WTC11 (cell line): ENCODE results near the gene WWOX. TPM values are rescaled to one million over a fixed set of nuclear protein-coding genes. Genes with fewer than 3 reads are reported as not detected.

Experiments used
- ATAC-seq: fragments of 200-7000 bp; cut with Tn5 transposase; 2 replicates; pipeline ENCODE4 v1.10.0; 2021; ENCODE audit warnings: mild to moderate bottlenecking, moderate library complexity
- CTCF ChIA-PET: fragments of 300-600 bp; sonication (Branson Sonifier 250); formaldehyde crosslinking; loops from one replicate; lab custom pipeline; 2021; ENCODE audit warnings: antibody characterized with exemption; lab: Charles Lee
- POLR2A ChIA-PET: fragments of 350-600 bp; sonication (Branson Sonifier 250); formaldehyde crosslinking; loops from one replicate; lab custom pipeline; 2021; ENCODE audit warnings: antibody characterized with exemption; lab: Charles Lee
- DNase-seq: peaks from one replicate; pipeline ENCODE4 v3.0.0; 2021; ENCODE audit warnings: low spot score
- H3K27ac Mint-ChIP-seq: 2 replicates; pipeline ENCODE4 v1.8.0; 2021; ENCODE audit warnings: mixed read lengths
- H3K27me3 Mint-ChIP-seq: 2 replicates; pipeline ENCODE4 v1.8.0; 2021; ENCODE audit warnings: low read depth, mild to moderate bottlenecking, moderate library complexity, mixed read lengths
- H3K36me3 Mint-ChIP-seq: 2 replicates; pipeline ENCODE4 v1.8.0; 2021; ENCODE audit warnings: mixed read lengths
- H3K4me1 Mint-ChIP-seq: 2 replicates; pipeline ENCODE4 v1.8.0; 2022; ENCODE audit warnings: mixed read lengths
- H3K4me3 Mint-ChIP-seq: 2 replicates; pipeline ENCODE4 v1.8.0; 2021; ENCODE audit warnings: mild to moderate bottlenecking, moderate library complexity, mixed read lengths
- H3K9me3 Mint-ChIP-seq: 2 replicates; pipeline ENCODE4 v1.8.0; 2021; ENCODE audit warnings: mixed read lengths
- AR ChIP-seq: fragments of 250-450 bp; sonication (Bioruptor Pico); IDR thresholded peaks from 2 replicates; pipeline ENCODE4 v1.9.0; 2021; ENCODE audit warnings: mild to moderate bottlenecking
- ATF2 ChIP-seq: sonication (generic); formaldehyde crosslinking; IDR thresholded peaks from 2 replicates; pipeline ENCODE4 v1.8.1; 2022; ENCODE audit warnings: low read depth, missing genetic modification reagents, borderline replicate concordance
- CDX4 ChIP-seq: fragments of 250-450 bp; sonication (Bioruptor Pico); IDR thresholded peaks from 2 replicates; pipeline ENCODE4 v1.9.0; 2021; ENCODE audit warnings: moderate library complexity, mild to moderate bottlenecking, inconsistent platforms, borderline replicate concordance
- CREB1 ChIP-seq: sonication (generic); formaldehyde crosslinking; IDR thresholded peaks from 2 replicates; pipeline ENCODE4 v1.8.0; 2023; ENCODE audit warnings: mild to moderate bottlenecking, missing genetic modification reagents
- E2F1 ChIP-seq: sonication (generic); formaldehyde crosslinking; IDR thresholded peaks from 2 replicates; pipeline ENCODE4 v1.8.0; 2022; ENCODE audit warnings: mild to moderate bottlenecking, missing genetic modification reagents
- FOXP4 ChIP-seq: sonication (generic); formaldehyde crosslinking; IDR thresholded peaks from 2 replicates; pipeline ENCODE4 v1.8.0; 2022; ENCODE audit warnings: mild to moderate bottlenecking, missing genetic modification reagents
- JUN ChIP-seq: sonication (generic); formaldehyde crosslinking; IDR thresholded peaks from 2 replicates; pipeline ENCODE4 v1.8.0; 2023; ENCODE audit warnings: mild to moderate bottlenecking, missing genetic modification reagents
- MYBL2 ChIP-seq: sonication (generic); formaldehyde crosslinking; IDR thresholded peaks from 2 replicates; pipeline ENCODE4 v1.8.1; 2023; ENCODE audit warnings: mild to moderate bottlenecking, moderate library complexity, missing genetic modification reagents
- NR2C2 ChIP-seq: sonication (generic); formaldehyde crosslinking; IDR thresholded peaks from 2 replicates; pipeline ENCODE4 v1.8.0; 2022; ENCODE audit warnings: mild to moderate bottlenecking, missing genetic modification reagents
- TCF7 ChIP-seq: sonication (generic); formaldehyde crosslinking; IDR thresholded peaks from 2 replicates; pipeline ENCODE4 v1.8.0; 2022; ENCODE audit warnings: mild to moderate bottlenecking, low read depth, missing genetic modification reagents, moderate library complexity
- ZNF121 ChIP-seq: sonication (generic); formaldehyde crosslinking; IDR thresholded peaks from 2 replicates; pipeline ENCODE4 v1.8.0; 2023; ENCODE audit warnings: missing genetic modification reagents
- ZNF317 ChIP-seq: sonication (generic); formaldehyde crosslinking; IDR thresholded peaks from 2 replicates; pipeline ENCODE4 v1.8.1; 2023; ENCODE audit warnings: low read depth, mild to moderate bottlenecking, moderate library complexity, missing genetic modification reagents, borderline replicate concordance
- ZNF396 ChIP-seq: fragments of 250-450 bp; sonication (Bioruptor Pico); IDR thresholded peaks from 2 replicates; pipeline ENCODE4 v1.8.0; 2021; ENCODE audit warnings: mild to moderate bottlenecking, moderate library complexity, borderline replicate concordance
- total RNA-seq: library from RNA; stranded (reverse); gene quantifications from 3 replicates; pipeline ENCODE4 v1.2.3, GENCODE V29; 2021
- TF ChIP-seq, protein P1 (sequence below): fragments of 200-600 bp; IDR thresholded peaks from 2 replicates; pipeline ENCODE4 v1.8.0; 2022; ENCODE audit warnings: antibody characterized with exemption

The WWOX gene
- total RNA-seq, 1 experiment from 2014 or later: 15.7 TPM

DNA sequence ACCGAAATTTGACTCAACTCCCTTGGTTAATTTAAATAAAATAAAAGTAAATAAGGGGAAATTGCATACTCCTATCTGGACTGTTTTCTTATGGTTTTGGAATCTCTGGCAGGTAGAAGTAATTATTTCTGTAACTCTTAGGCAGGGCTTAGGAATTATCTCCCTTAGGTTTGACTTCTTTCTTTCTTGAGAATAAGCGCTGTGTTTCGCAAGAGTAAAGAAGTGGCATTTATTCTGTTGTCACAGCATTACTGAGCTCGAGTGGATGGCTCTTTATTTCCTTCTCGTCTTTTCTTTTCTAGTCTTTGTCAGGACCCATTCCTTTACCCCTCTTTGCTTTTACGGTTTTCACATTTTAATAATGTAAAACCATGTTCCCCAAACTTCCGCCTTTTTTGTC, 633.2 kb downstream of the WWOX start:
- Mint-ChIP-seq H3K27me3 (no peaks in the 10 kb centered on the region), H3K9me3 (no peaks in the 10 kb centered on the region), H3K4me1 (no peaks in the 10 kb centered on the region), H3K36me3 (no peaks in the 10 kb centered on the region), H3K4me3 (no peak overlapping the region), H3K27ac (no peak overlapping the region)
- DNase-seq (no peak), ATAC-seq (no peak)
- ChIA-PET POLR2A (no interaction called here), CTCF (no interaction called here)
- no peak for TF ChIP-seq NR2C2 (CRISPR knock-in tag)
- no peak for TF ChIP-seq ZNF396 (CRISPR knock-in tag)
- TF ChIP-seq AR (CRISPR knock-in tag): no peak
- TF ChIP-seq, protein P1, sequence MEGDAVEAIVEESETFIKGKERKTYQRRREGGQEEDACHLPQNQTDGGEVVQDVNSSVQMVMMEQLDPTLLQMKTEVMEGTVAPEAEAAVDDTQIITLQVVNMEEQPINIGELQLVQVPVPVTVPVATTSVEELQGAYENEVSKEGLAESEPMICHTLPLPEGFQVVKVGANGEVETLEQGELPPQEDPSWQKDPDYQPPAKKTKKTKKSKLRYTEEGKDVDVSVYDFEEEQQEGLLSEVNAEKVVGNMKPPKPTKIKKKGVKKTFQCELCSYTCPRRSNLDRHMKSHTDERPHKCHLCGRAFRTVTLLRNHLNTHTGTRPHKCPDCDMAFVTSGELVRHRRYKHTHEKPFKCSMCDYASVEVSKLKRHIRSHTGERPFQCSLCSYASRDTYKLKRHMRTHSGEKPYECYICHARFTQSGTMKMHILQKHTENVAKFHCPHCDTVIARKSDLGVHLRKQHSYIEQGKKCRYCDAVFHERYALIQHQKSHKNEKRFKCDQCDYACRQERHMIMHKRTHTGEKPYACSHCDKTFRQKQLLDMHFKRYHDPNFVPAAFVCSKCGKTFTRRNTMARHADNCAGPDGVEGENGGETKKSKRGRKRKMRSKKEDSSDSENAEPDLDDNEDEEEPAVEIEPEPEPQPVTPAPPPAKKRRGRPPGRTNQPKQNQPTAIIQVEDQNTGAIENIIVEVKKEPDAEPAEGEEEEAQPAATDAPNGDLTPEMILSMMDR: no peak

DNA sequence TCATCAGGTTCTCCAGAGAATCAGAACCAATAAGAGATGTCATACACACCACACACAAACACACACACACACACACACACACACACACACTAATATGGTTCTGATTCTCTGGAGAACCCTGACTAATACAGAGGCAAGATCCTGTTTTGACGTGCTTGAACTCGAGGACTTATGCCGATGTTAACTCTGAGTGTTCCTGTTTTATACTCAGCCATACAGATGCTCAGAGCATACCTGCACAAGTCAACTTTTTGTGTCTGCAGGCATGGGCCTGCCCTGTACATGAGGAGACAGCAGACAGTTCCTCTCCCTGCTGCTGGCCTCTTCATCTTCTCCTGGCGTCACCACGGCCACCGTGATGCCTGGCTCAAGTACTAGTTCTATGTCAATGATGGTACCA, 635.9 kb downstream of the WWOX start:
- Mint-ChIP-seq H3K27me3 (no peaks in the 10 kb centered on the region), H3K4me3 (no peak overlapping the region), H3K9me3 (no peaks in the 10 kb centered on the region), H3K4me1 (no peaks in the 10 kb centered on the region), H3K27ac (no peak overlapping the region), H3K36me3 (no peaks in the 10 kb centered on the region)
- no peak for DNase-seq
- no peak for TF ChIP-seq JUN (CRISPR knock-in tag)
- no peak for TF ChIP-seq ATF2 (CRISPR knock-in tag)
- TF ChIP-seq FOXP4 (CRISPR knock-in tag): no peak
- no peak for TF ChIP-seq CREB1
- TF ChIP-seq MYBL2 (CRISPR knock-in tag): no peak
- no peak for TF ChIP-seq ZNF121 (CRISPR knock-in tag)
- TF ChIP-seq E2F1 (CRISPR knock-in tag): no peak
- ChIA-PET POLR2A (no interaction called here), CTCF (no interaction called here)
- no peak for ATAC-seq

DNA sequence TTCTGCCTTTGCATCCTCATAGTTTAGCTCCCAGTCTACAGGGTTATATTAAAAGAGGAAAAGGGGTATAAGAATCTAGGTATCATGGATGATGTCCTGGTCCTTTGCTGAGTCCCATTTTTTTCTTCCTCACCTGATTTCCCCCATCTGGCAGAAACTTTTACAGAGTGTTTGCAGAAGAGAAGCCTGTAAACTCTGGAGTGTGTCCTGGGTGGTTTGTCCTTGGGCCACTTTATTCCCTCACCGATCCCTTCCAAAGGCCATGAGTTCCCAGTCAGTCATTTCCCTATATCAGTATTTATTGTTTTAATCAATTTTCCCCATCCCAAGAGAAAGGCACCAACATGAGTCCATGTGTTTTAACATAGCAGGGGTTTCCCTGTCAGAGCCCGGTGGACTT, 638.2 kb downstream of the WWOX start:
- CTCF ChIA-PET: interaction anchor here (0.8 kb wide), 1 partner anchor 9 kb away, joined by 3 read pairs; no protein-coding TSS in a partner anchor
- POLR2A ChIA-PET: no interaction called here
- Mint-ChIP-seq H3K27me3 (no peaks in the 10 kb centered on the region), H3K27ac (no peak overlapping the region), H3K4me1 (0 out of 2 replicates have a peak, but pooled peaks cover 4% of the 10 kb centered on the region), H3K9me3 (no peaks in the 10 kb centered on the region), H3K36me3 (no peaks in the 10 kb centered on the region), H3K4me3 (no peak overlapping the region)
- ATAC-seq: no peak
- no peak for DNase-seq
- TF ChIP-seq CDX4 (CRISPR knock-in tag) (no peak), TCF7 (CRISPR knock-in tag) (no peak), ZNF317 (no peak)
